ENCODE data around the gene COMMD10.

COMMD10 gene

DNA sequence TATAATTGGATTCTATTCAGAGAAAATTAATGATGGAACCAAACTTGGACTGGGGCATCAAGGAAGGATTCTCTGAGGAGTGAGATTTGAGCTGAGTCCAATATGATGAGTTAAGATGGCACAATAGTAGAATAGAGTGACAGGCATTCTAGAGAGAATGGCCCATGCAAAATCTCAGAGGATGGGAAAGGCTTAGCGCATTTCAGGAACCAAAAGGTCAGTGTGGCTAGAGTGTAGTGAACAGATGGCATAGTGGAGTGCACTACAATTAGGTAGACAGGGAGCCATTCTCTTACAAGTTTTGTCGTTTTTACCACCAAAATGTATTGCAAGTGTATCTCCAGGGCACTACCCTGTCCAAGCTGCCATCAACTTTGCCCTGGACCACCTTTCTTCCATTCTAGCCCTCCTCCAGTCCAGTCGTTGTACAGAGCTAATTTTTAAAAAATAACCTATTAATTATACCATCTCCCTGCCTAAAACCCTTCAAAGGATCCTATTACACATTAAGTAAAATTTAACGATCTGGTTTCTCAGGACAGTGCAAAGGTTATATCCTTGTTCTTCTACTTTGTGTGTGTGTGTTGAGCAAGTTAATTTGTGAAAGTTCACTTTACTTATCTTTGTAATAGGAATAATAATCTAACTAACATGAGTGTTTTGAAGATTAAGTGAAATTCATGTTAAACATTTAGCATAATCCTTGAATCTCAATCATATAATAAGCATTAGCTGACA lies 211.7 kb downstream of the COMMD10 start:
- TF ChIP-seq TAF1 (IDR thresholded peaks at IDR 0.05; ENCODE audit: borderline replicate concordance, insufficient read depth, low read length) (no peak), POLR2AphosphoS5 (IDR thresholded peaks at IDR 0.05; ENCODE audit: low read depth, low read length) (no peak), SIN3A (IDR thresholded peaks at IDR 0.05; ENCODE audit: borderline replicate concordance, insufficient read depth, low read length) (no peak), FOXP2 (optimal IDR thresholded peaks at IDR 0.05; ENCODE audit: borderline replicate concordance, extremely low read depth, extremely low read length, insufficient read depth) (no peak)
- TF ChIP-seq, protein P1, sequence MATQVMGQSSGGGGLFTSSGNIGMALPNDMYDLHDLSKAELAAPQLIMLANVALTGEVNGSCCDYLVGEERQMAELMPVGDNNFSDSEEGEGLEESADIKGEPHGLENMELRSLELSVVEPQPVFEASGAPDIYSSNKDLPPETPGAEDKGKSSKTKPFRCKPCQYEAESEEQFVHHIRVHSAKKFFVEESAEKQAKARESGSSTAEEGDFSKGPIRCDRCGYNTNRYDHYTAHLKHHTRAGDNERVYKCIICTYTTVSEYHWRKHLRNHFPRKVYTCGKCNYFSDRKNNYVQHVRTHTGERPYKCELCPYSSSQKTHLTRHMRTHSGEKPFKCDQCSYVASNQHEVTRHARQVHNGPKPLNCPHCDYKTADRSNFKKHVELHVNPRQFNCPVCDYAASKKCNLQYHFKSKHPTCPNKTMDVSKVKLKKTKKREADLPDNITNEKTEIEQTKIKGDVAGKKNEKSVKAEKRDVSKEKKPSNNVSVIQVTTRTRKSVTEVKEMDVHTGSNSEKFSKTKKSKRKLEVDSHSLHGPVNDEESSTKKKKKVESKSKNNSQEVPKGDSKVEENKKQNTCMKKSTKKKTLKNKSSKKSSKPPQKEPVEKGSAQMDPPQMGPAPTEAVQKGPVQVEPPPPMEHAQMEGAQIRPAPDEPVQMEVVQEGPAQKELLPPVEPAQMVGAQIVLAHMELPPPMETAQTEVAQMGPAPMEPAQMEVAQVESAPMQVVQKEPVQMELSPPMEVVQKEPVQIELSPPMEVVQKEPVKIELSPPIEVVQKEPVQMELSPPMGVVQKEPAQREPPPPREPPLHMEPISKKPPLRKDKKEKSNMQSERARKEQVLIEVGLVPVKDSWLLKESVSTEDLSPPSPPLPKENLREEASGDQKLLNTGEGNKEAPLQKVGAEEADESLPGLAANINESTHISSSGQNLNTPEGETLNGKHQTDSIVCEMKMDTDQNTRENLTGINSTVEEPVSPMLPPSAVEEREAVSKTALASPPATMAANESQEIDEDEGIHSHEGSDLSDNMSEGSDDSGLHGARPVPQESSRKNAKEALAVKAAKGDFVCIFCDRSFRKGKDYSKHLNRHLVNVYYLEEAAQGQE (IDR thresholded peaks at IDR 0.05; ENCODE audit: insufficient read depth in 1 of 2, low read depth in 2 of 2, low read length in 2 of 2), result no peak

DNA sequence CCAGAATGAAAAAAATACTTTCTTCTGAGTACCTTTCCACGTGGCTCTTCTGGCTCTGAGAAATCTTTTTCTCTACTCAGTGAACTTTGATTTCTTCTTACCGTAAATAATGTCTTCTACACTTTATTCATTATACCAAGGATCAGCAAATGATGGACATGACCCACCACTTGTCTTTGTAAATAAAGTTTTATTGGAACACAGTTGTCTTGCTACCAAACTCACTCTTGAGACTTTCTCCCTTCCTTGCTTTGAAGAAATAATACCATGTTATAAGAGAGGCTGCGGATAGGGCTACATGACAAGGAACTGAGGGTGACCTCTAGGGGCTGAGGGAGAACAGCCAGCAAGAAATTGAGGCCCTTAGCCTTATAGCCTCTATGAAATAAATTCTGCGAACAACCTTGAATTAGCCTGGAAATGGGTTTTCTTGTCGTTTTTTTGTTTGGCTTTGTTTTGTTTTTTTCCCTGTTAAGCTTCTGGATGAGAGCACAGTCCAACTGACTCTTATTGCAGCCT lies 212.5 kb downstream of the COMMD10 start:
- no peak for TF ChIP-seq TAF1 (IDR thresholded peaks at IDR 0.05; ENCODE audit: borderline replicate concordance, insufficient read depth, low read length)
- TF ChIP-seq, protein P1 (IDR thresholded peaks at IDR 0.05; ENCODE audit: insufficient read depth in 1 of 2, low read depth in 2 of 2, low read length in 2 of 2), result no peak
- no peak for TF ChIP-seq POLR2AphosphoS5 (IDR thresholded peaks at IDR 0.05; ENCODE audit: low read depth, low read length)
- TF ChIP-seq SIN3A (IDR thresholded peaks at IDR 0.05; ENCODE audit: borderline replicate concordance, insufficient read depth, low read length), result no peak
- TF ChIP-seq FOXP2 (optimal IDR thresholded peaks at IDR 0.05; ENCODE audit: borderline replicate concordance, extremely low read depth, extremely low read length, insufficient read depth), result no peak

DNA sequence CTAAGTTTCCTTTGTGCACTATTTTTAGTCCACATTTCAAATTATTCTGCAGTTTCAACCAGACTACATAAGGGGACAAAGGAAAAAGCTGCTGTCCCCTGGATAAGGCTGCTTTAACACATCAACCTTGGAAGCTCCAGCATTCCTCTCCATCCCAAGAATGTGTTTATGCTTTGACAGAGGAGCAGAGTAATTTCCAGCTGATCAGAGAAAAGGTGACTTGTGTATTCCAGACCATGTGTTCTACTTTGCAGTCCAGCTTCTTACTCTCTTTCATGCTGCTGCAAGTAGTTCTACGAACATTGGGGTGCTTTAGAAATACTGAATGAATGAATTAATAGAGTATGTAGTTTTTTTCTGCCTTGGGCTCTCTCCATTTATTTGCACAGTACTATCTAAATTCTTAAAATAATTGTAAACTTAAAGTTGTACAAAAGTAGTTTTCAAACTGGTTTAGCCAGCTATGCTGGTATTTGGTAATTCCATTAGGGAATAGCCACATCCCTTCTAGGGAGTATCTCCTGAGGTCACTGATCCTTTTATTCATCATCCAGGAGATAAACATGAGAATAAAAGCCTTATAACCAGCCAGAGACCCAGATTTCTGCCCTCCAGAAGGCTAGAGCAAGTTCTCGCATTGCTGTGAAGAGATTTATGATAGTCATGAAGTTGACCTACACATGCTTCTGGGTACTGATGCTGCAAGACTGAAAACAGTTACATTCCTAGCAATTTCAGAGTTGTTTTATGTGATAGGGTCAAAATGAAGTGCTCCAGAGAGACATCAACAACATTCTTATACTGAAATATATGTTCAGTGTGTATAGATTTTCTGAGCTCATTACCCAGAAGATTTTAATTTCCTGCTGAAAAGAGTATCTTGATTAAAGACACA lies 215.2 kb downstream of the COMMD10 start:
- no peak for TF ChIP-seq FOXP2 (optimal IDR thresholded peaks at IDR 0.05; ENCODE audit: borderline replicate concordance, extremely low read depth, extremely low read length, insufficient read depth)
- TF ChIP-seq, protein P1 (IDR thresholded peaks at IDR 0.05; ENCODE audit: insufficient read depth in 1 of 2, low read depth in 2 of 2, low read length in 2 of 2), result no peak
- TF ChIP-seq SIN3A (IDR thresholded peaks at IDR 0.05; ENCODE audit: borderline replicate concordance, insufficient read depth, low read length), result no peak
- TF ChIP-seq TAF1 (IDR thresholded peaks at IDR 0.05; ENCODE audit: borderline replicate concordance, insufficient read depth, low read length), result no peak
- TF ChIP-seq POLR2AphosphoS5 (IDR thresholded peaks at IDR 0.05; ENCODE audit: low read depth, low read length), result no peak

DNA sequence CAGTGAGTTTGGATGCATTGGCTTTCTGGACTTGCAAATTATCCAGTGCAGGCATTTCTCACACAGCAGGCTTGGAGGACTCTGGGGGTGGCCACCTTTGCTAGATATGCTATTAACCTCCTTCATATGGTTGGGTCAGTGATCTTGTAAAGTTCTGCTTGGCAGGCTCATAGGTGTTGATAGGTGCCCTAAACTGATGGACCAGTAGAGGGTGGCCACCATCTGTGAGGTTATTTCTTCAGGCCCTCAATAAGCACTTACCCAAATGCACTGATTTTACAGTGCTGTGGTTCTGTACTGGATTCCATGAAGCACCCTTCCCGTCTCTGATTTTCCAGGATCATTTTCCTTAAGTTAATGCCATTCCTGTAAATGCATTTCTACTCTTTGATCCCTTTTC lies 216.3 kb downstream of the COMMD10 start:
- TF ChIP-seq, protein P1 (IDR thresholded peaks at IDR 0.05; ENCODE audit: insufficient read depth in 1 of 2, low read depth in 2 of 2, low read length in 2 of 2), result no peak
- TF ChIP-seq TAF1 (IDR thresholded peaks at IDR 0.05; ENCODE audit: borderline replicate concordance, insufficient read depth, low read length), result no peak
- no peak for TF ChIP-seq SIN3A (IDR thresholded peaks at IDR 0.05; ENCODE audit: borderline replicate concordance, insufficient read depth, low read length)
- no peak for TF ChIP-seq FOXP2 (optimal IDR thresholded peaks at IDR 0.05; ENCODE audit: borderline replicate concordance, extremely low read depth, extremely low read length, insufficient read depth)
- TF ChIP-seq POLR2AphosphoS5 (IDR thresholded peaks at IDR 0.05; ENCODE audit: low read depth, low read length), result no peak
